Measurements from ENCODE around the gene STXBP5L.

The STXBP5L gene

DNA sequence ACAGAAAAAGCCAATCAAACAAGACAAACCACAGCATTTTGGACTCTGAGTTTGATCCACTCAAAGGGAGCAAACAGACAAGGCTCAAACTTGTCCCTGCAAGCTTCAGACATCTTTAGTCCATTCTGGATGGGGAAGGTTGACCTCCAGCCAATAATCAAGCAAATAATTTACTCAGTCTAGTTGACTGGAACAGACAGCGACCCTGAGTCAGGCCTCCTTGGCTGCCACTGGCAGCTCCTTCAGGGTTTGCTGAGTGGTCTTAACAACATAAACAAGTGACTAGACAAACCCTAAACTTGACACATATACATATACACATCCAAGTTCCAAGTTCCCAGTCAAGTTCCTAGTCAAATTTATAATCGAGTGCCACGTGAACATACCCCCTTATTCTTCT is 323.9 kb downstream of the STXBP5L start:
- TF ChIP-seq, protein P1, sequence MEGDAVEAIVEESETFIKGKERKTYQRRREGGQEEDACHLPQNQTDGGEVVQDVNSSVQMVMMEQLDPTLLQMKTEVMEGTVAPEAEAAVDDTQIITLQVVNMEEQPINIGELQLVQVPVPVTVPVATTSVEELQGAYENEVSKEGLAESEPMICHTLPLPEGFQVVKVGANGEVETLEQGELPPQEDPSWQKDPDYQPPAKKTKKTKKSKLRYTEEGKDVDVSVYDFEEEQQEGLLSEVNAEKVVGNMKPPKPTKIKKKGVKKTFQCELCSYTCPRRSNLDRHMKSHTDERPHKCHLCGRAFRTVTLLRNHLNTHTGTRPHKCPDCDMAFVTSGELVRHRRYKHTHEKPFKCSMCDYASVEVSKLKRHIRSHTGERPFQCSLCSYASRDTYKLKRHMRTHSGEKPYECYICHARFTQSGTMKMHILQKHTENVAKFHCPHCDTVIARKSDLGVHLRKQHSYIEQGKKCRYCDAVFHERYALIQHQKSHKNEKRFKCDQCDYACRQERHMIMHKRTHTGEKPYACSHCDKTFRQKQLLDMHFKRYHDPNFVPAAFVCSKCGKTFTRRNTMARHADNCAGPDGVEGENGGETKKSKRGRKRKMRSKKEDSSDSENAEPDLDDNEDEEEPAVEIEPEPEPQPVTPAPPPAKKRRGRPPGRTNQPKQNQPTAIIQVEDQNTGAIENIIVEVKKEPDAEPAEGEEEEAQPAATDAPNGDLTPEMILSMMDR (conservative IDR thresholded peaks at IDR 0.05; ENCODE audit: low read depth) = no peak
- ChIA-PET CTCF (interaction anchor here (0.7 kb wide), 1 partner anchor 130 kb away, joined by 3 read pairs; no protein-coding TSS in a partner anchor), POLR2A (ENCODE audit: low non-redundant PET) (no interaction called here)
- no peak for DNase-seq (ENCODE audit: low spot score)
- no peak overlapping the region for H3K27ac ChIP-seq

GRCh38 chr3:121232309-121233225 is 324.6 kb downstream of the STXBP5L start:
- DNase-seq (ENCODE audit: low spot score) = no peak
- ChIA-PET CTCF (interaction anchor here (0.7 kb wide), 1 partner anchor 131 kb away, joined by 3 read pairs; no protein-coding TSS in a partner anchor), POLR2A (ENCODE audit: low non-redundant PET) (no interaction called here)
- H3K27ac ChIP-seq = no peak overlapping the region
- TF ChIP-seq, protein P1 (conservative IDR thresholded peaks at IDR 0.05; ENCODE audit: low read depth) = no peak

GRCh38 chr3:121243208-121243607 is 335.2 kb downstream of the STXBP5L start:
- TF ChIP-seq, protein P1 (conservative IDR thresholded peaks at IDR 0.05; ENCODE audit: low read depth) = no peak
- POLR2A ChIA-PET (ENCODE audit: low non-redundant PET) = no interaction called here
- no peak for DNase-seq (ENCODE audit: low spot score)
- H3K27ac ChIP-seq = no peak overlapping the region
- CTCF ChIA-PET = no interaction called here

- TF ChIP-seq, protein P1 (conservative IDR thresholded peaks at IDR 0.05; ENCODE audit: low read depth) = no peak
- no peak for DNase-seq (ENCODE audit: low spot score)
- ChIA-PET CTCF (interaction anchor here (0.6 kb wide), 1 partner anchor 86 kb away, joined by 3 read pairs; no protein-coding TSS in a partner anchor), POLR2A (ENCODE audit: low non-redundant PET) (no interaction called here)
- no peak overlapping the region for H3K27ac ChIP-seq
These were observed 344.7 kb downstream of the STXBP5L start for GRCh38 chr3:121252676-121253075.

GRCh38 chr3:121269389-121269788 is 361.4 kb downstream of the STXBP5L start:
- H3K27ac ChIP-seq = no peak overlapping the region
- CTCF ChIA-PET = no interaction called here
- DNase-seq (ENCODE audit: low spot score) = no peak
- POLR2A ChIA-PET (ENCODE audit: low non-redundant PET) = no interaction called here
- TF ChIP-seq, protein P1 (conservative IDR thresholded peaks at IDR 0.05; ENCODE audit: low read depth) = no peak

DNA sequence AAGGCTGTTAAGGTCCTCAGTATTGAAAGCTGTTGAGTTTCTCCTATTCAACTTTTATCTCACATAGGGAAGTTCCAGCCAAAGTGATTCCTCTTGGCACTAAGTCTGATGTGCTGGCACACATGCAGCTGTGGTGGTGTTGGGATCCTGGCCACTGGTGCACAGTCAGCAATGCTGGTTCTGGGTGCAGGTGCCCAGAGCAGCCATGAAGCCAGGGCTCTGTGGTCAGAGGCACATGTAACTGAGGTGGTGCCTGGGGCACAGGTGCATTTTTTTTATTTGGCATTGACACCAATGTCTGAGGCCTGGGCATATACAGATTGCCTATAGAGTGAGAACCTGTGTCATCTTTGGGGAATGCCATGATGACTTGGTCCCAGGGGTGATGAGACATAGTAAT is 366.4 kb downstream of the STXBP5L start:
- TF ChIP-seq, protein P1 (conservative IDR thresholded peaks at IDR 0.05; ENCODE audit: low read depth) = no peak
- POLR2A ChIA-PET (ENCODE audit: low non-redundant PET) = no interaction called here
- CTCF ChIA-PET = no interaction called here
- H3K27ac ChIP-seq = no peak overlapping the region
- DNase-seq (ENCODE audit: low spot score) = no peak
